Measurements from ENCODE around the gene MMRN2. TPM values are rescaled to one million over a fixed set of nuclear protein-coding genes. Genes with fewer than 3 reads are reported as not detected.

Gene MMRN2
- total RNA-seq, 1 experiment from 2014 or later, result 2.4 TPM

DNA sequence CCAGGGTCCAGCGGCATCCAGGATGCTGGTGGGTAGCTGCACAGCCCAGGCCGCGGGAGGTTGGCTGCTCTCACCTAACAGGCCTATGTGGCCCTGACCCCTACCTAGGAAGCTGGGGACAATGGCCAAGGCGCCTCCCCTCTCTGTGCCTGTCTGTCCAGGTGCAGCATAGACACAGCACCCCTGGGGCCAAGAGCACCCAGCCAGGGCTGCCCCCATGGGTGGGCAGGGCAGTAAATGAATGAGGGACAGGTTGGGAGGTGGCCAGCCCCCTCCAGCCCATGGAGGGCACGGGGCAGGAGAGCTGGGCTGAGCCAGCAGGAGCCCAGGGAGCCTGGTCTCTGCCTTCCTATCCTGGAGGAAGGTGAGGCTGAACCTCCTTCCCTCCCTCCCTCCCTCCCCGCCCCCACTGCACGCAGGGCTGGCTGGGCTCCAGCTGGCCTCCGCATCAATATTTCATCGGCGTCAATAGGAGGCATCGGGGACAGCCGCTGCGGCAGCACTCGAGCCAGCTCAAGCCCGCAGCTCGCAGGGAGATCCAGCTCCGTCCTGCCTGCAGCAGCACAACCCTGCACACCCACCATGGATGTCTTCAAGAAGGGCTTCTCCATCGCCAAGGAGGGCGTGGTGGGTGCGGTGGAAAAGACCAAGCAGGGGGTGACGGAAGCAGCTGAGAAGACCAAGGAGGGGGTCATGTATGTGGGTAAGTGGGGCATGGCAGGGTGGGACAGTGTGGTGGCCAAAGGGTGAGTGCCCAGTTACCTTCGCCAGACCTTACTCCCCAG lies 893 bp upstream of the MMRN2 start, which contains the start of gene SNCG (continued):
- TF ChIP-seq, protein P1, sequence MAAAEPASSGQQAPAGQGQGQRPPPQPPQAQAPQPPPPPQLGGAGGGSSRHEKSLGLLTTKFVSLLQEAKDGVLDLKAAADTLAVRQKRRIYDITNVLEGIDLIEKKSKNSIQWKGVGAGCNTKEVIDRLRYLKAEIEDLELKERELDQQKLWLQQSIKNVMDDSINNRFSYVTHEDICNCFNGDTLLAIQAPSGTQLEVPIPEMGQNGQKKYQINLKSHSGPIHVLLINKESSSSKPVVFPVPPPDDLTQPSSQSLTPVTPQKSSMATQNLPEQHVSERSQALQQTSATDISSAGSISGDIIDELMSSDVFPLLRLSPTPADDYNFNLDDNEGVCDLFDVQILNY (CRISPR knock-in tag; IDR thresholded peaks at IDR 0.05), result no peak
- TF ChIP-seq ZNF232 (CRISPR knock-in tag; IDR thresholded peaks at IDR 0.05) (no peak), TCF7 (CRISPR knock-in tag; IDR thresholded peaks at IDR 0.05; ENCODE audit: low read depth) (no peak), ZNF416 (CRISPR knock-in tag; IDR thresholded peaks at IDR 0.05) (no peak), ZNF396 (CRISPR knock-in tag; IDR thresholded peaks at IDR 0.05; ENCODE audit: borderline replicate concordance) (no peak), ZBTB21 (CRISPR knock-in tag; IDR thresholded peaks at IDR 0.05; ENCODE audit: borderline replicate concordance) (no peak), NR2C2 (CRISPR knock-in tag; IDR thresholded peaks at IDR 0.05) (no peak), PRRX2 (CRISPR knock-in tag; IDR thresholded peaks at IDR 0.05) (no peak), FOXK1 (CRISPR knock-in tag; IDR thresholded peaks at IDR 0.05) (no peak)
- TF ChIP-seq, protein P2, sequence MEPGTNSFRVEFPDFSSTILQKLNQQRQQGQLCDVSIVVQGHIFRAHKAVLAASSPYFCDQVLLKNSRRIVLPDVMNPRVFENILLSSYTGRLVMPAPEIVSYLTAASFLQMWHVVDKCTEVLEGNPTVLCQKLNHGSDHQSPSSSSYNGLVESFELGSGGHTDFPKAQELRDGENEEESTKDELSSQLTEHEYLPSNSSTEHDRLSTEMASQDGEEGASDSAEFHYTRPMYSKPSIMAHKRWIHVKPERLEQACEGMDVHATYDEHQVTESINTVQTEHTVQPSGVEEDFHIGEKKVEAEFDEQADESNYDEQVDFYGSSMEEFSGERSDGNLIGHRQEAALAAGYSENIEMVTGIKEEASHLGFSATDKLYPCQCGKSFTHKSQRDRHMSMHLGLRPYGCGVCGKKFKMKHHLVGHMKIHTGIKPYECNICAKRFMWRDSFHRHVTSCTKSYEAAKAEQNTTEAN (CRISPR knock-in tag; IDR thresholded peaks at IDR 0.05), result no peak
- TF ChIP-seq, protein P3, sequence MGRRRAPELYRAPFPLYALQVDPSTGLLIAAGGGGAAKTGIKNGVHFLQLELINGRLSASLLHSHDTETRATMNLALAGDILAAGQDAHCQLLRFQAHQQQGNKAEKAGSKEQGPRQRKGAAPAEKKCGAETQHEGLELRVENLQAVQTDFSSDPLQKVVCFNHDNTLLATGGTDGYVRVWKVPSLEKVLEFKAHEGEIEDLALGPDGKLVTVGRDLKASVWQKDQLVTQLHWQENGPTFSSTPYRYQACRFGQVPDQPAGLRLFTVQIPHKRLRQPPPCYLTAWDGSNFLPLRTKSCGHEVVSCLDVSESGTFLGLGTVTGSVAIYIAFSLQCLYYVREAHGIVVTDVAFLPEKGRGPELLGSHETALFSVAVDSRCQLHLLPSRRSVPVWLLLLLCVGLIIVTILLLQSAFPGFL (CRISPR knock-in tag; IDR thresholded peaks at IDR 0.05; ENCODE audit: borderline replicate concordance), result no peak
- TF ChIP-seq, protein P4, sequence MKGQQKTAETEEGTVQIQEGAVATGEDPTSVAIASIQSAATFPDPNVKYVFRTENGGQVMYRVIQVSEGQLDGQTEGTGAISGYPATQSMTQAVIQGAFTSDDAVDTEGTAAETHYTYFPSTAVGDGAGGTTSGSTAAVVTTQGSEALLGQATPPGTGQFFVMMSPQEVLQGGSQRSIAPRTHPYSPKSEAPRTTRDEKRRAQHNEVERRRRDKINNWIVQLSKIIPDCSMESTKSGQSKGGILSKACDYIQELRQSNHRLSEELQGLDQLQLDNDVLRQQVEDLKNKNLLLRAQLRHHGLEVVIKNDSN (CRISPR knock-in tag; IDR thresholded peaks at IDR 0.05), result no peak

DNA sequence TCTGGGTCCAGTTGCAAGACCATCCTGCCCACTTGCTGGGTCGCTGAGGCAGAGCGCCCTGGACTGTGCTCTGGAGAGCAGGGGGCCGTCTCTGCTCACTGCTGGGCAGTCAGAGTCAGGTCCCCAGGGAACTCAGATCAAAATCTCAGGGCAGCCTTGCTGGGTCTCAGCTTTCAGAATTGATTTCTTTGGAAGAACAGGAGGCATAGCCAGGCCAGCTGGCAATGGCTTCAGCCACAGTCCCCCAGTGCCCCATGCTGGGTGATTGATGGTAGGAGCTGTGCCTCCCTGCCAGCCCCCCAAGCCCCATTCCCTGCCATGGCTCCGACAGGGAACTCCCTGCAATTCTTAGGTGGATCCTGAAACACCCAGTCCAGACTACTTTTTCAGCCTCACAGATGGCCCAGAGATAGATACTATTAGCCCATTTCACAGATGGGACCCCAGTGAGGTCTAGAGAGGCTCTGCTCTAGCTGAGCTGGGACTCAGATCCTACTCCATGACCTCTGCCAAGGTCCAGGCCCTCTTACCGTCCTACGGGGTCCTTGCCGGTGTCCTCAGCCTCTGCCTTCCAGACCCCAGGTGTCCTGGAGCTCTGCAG lies 467 bp downstream of the MMRN2 start:
- H3K9me3 Mint-ChIP-seq, result peaks cover 23% of the 10 kb centered on the region
- TF ChIP-seq TP53 (CRISPR knock-in tag; IDR thresholded peaks at IDR 0.05) (no peak), NFATC4 (CRISPR knock-in tag; IDR thresholded peaks at IDR 0.05) (no peak), GTF2I (CRISPR knock-in tag; conservative IDR thresholded peaks at IDR 0.05) (no peak), NFE2L1 (CRISPR knock-in tag; IDR thresholded peaks at IDR 0.05) (no peak), SMAD4 (CRISPR knock-in tag; IDR thresholded peaks at IDR 0.05) (no peak), FOXJ3 (CRISPR knock-in tag; IDR thresholded peaks at IDR 0.05; ENCODE audit: borderline replicate concordance) (no peak), ZBTB21 (CRISPR knock-in tag; IDR thresholded peaks at IDR 0.05; ENCODE audit: borderline replicate concordance) (no peak), ZNF416 (CRISPR knock-in tag; IDR thresholded peaks at IDR 0.05) (no peak)
- TF ChIP-seq, protein P5, sequence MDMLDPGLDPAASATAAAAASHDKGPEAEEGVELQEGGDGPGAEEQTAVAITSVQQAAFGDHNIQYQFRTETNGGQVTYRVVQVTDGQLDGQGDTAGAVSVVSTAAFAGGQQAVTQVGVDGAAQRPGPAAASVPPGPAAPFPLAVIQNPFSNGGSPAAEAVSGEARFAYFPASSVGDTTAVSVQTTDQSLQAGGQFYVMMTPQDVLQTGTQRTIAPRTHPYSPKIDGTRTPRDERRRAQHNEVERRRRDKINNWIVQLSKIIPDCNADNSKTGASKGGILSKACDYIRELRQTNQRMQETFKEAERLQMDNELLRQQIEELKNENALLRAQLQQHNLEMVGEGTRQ (CRISPR knock-in tag; IDR thresholded peaks at IDR 0.05), result no peak
- TF ChIP-seq, protein P6, sequence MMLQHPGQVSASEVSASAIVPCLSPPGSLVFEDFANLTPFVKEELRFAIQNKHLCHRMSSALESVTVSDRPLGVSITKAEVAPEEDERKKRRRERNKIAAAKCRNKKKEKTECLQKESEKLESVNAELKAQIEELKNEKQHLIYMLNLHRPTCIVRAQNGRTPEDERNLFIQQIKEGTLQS (CRISPR knock-in tag; conservative IDR thresholded peaks at IDR 0.05), result no peak
- TF ChIP-seq, protein P7, sequence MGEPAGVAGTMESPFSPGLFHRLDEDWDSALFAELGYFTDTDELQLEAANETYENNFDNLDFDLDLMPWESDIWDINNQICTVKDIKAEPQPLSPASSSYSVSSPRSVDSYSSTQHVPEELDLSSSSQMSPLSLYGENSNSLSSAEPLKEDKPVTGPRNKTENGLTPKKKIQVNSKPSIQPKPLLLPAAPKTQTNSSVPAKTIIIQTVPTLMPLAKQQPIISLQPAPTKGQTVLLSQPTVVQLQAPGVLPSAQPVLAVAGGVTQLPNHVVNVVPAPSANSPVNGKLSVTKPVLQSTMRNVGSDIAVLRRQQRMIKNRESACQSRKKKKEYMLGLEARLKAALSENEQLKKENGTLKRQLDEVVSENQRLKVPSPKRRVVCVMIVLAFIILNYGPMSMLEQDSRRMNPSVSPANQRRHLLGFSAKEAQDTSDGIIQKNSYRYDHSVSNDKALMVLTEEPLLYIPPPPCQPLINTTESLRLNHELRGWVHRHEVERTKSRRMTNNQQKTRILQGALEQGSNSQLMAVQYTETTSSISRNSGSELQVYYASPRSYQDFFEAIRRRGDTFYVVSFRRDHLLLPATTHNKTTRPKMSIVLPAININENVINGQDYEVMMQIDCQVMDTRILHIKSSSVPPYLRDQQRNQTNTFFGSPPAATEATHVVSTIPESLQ (CRISPR knock-in tag; IDR thresholded peaks at IDR 0.05), result no peak
- ChIA-PET POLR2A (interaction anchor here (1.2 to 1.4 kb wide), 2 partner anchors 10 to 13 kb away, joined by 3 to 4 read pairs; no protein-coding TSS in a partner anchor), CTCF (interaction anchor here (1.1 to 4.9 kb wide), 4 partner anchors 11 to 17 kb away, joined by 4 to 85 read pairs (median 40); partner anchors contain the start of gene ADIRF)
- ATAC-seq (no peak), DNase-seq (ENCODE audit: low spot score) (no peak)
- H3K4me3 Mint-ChIP-seq, result no peak overlapping the region
- H3K27ac Mint-ChIP-seq, result no peak overlapping the region
- peaks cover 60% of the 10 kb centered on the region for H3K4me1 Mint-ChIP-seq
- H3K27me3 Mint-ChIP-seq (ENCODE audit: low read depth), result no peaks in the 10 kb centered on the region; the same call in none of the 2 replicates
- H3K36me3 Mint-ChIP-seq, result peaks cover 23% of the 10 kb centered on the region
